Activated CD8-positive, alpha-beta memory T cell treated with anti-CD3 and anti-CD28 coated beads, Interleukin-2, amount 50 U/mL, for 1 hour (primary cell): ENCODE results near the gene RNASEH2C.
"Not testable (repeated sequence)": the region's sequence is repeated elsewhere in the genome, so short reads cannot be mapped to it uniquely, and the experiment has no call there.

Experiments
- DNase-seq: peaks from one replicate; pipeline ENCODE4 v3.0.0-alpha.2; 2020; ENCODE audit errors: extremely low read depth

RNASEH2C gene

GRCh38 chr11:65716774-65717405, 3.7 kb downstream of the RNASEH2C start:
- DNase-seq: no peak

- DNase-seq: no peak
These were observed 4.3 kb downstream of the RNASEH2C start for GRCh38 chr11:65716302-65716701.

- DNase-seq: no peak
These were observed 6.2 kb downstream of the RNASEH2C start for GRCh38 chr11:65714433-65714832.

GRCh38 chr11:65713212-65713969, 7.2 kb downstream of the RNASEH2C start:
- no peak for DNase-seq

- no peak for DNase-seq
These were observed 7.9 kb downstream of the RNASEH2C start for GRCh38 chr11:65712633-65713076.

GRCh38 chr11:65711785-65712632, 8.6 kb downstream of the RNASEH2C start, which contains the start of gene KAT5:
TSS of gene KAT5 (plus strand) at chr11:65712252. CDS start at chr11:65712268, 16 bp downstream.
- DNase-seq: peak; percentile 90

- no peak for DNase-seq
These were observed 10.2 kb downstream of the RNASEH2C start for GRCh38 chr11:65710421-65710820.

- DNase-seq: no peak
These were observed 10.9 kb downstream of the RNASEH2C start for GRCh38 chr11:65709661-65710060.

- no peak for DNase-seq
These were observed 12.1 kb downstream of the RNASEH2C start for GRCh38 chr11:65708451-65708850.

GRCh38 chr11:65707002-65707401, 13.6 kb downstream of the RNASEH2C start:
- not testable (repeated sequence) for DNase-seq

GRCh38 chr11:65706303-65706763, 14.3 kb downstream of the RNASEH2C start:
- DNase-seq: peak; percentile 45

- no peak for DNase-seq
These were observed 16.8 kb downstream of the RNASEH2C start for GRCh38 chr11:65703846-65704245.

GRCh38 chr11:65701686-65702085, 18.9 kb downstream of the RNASEH2C start:
- DNase-seq: no peak

- DNase-seq: no peak
These were observed 20.2 kb downstream of the RNASEH2C start for GRCh38 chr11:65700399-65700798.

GRCh38 chr11:65699306-65699705, 21.3 kb downstream of the RNASEH2C start:
- DNase-seq: no peak

GRCh38 chr11:65698205-65698604, 22.4 kb downstream of the RNASEH2C start:
- DNase-seq: no peak

- DNase-seq: no peak
These were observed 23.6 kb downstream of the RNASEH2C start for GRCh38 chr11:65696802-65697552.

GRCh38 chr11:65695459-65696241, 24.9 kb downstream of the RNASEH2C start:
- DNase-seq: no peak

GRCh38 chr11:65692367-65692766, 28.2 kb downstream of the RNASEH2C start:
- no peak for DNase-seq

GRCh38 chr11:65691847-65692246, 28.8 kb downstream of the RNASEH2C start:
- not testable (repeated sequence) for DNase-seq

- DNase-seq: no peak
These were observed 34.6 kb downstream of the RNASEH2C start for GRCh38 chr11:65685981-65686380.
